GM12872 (cell line): Measurements from ENCODE around the gene DAAM1.

Experiments used
- CTCF ChIP-seq: IDR thresholded peaks from 3 replicates; pipeline ENCODE4 v1.5.1; 2011; ENCODE audit warnings: low read depth, mild to moderate bottlenecking, low read length, moderate library complexity; ENCODE audit not compliant: insufficient read depth

Gene DAAM1

GRCh38 chr14:59187118-59187517 is 1.3 kb upstream of the DAAM1 start:
- no peak for TF ChIP-seq CTCF

- TF ChIP-seq CTCF: no peak
These were observed 536 bp upstream of the DAAM1 start for GRCh38 chr14:59187802-59188460.

GRCh38 chr14:59189091-59189785 is 771 bp downstream of the DAAM1 start:
- no peak for TF ChIP-seq CTCF

- no peak for TF ChIP-seq CTCF
These were observed 1.4 kb downstream of the DAAM1 start for GRCh38 chr14:59189786-59190368.

- peak; percentile 50; the same call in 2 of the 3 replicates for TF ChIP-seq CTCF
These were observed 1.9 kb downstream of the DAAM1 start for GRCh38 chr14:59190372-59190771.

GRCh38 chr14:59195912-59196311 is 7.4 kb downstream of the DAAM1 start:
- no peak for TF ChIP-seq CTCF

GRCh38 chr14:59197695-59198262 is 9.3 kb downstream of the DAAM1 start:
- no peak for TF ChIP-seq CTCF
